ENCODE data around the gene RAPGEF1.

Gene RAPGEF1

GRCh38 chr9:131636593-131636992 is 103.3 kb downstream of the RAPGEF1 start:
- DNase-seq: no peak

GRCh38 chr9:131635892-131636291 is 104.0 kb downstream of the RAPGEF1 start:
- DNase-seq: no peak

- DNase-seq: peak; percentile 75
These were observed 104.6 kb downstream of the RAPGEF1 start for GRCh38 chr9:131635285-131635684.

GRCh38 chr9:131633491-131634031 is 106.3 kb downstream of the RAPGEF1 start:
- no peak for DNase-seq

- no peak for DNase-seq
These were observed 108.6 kb downstream of the RAPGEF1 start for GRCh38 chr9:131631306-131631705.

- no peak for DNase-seq
These were observed 109.6 kb downstream of the RAPGEF1 start for GRCh38 chr9:131630205-131630831.

- DNase-seq: no peak
These were observed 110.1 kb downstream of the RAPGEF1 start for GRCh38 chr9:131629825-131630204.

GRCh38 chr9:131629226-131629500 is 110.7 kb downstream of the RAPGEF1 start:
- DNase-seq: no peak

GRCh38 chr9:131628459-131629225 is 111.2 kb downstream of the RAPGEF1 start:
- no peak for DNase-seq

- DNase-seq: no peak
These were observed 112.0 kb downstream of the RAPGEF1 start for GRCh38 chr9:131627648-131628458.

GRCh38 chr9:131627326-131627647 is 112.6 kb downstream of the RAPGEF1 start:
- no peak for DNase-seq

- DNase-seq: no peak
These were observed 113.8 kb downstream of the RAPGEF1 start for GRCh38 chr9:131625790-131626670.

GRCh38 chr9:131625508-131625787 is 114.4 kb downstream of the RAPGEF1 start:
- no peak for DNase-seq

- no peak for DNase-seq
These were observed 115.0 kb downstream of the RAPGEF1 start for GRCh38 chr9:131624636-131625507.

- DNase-seq: no peak
These were observed 116.1 kb downstream of the RAPGEF1 start for GRCh38 chr9:131623655-131624330.

GRCh38 chr9:131622523-131622922 is 117.4 kb downstream of the RAPGEF1 start:
- DNase-seq: no peak

GRCh38 chr9:131621551-131622358 is 118.1 kb downstream of the RAPGEF1 start:
- no peak for DNase-seq

- DNase-seq: no peak
These were observed 118.9 kb downstream of the RAPGEF1 start for GRCh38 chr9:131620764-131621520.

GRCh38 chr9:131619680-131620079 is 120.2 kb downstream of the RAPGEF1 start:
- DNase-seq: no peak

GRCh38 chr9:131618785-131619184 is 121.1 kb downstream of the RAPGEF1 start:
- no peak for DNase-seq

All from activated naive CD4-positive, alpha-beta T cell treated with anti-CD3 and anti-CD28 coated beads, Interleukin-2, amount 50 U/mL, for 16 hours (primary cell).